GM04504 (cell line): ENCODE results near the gene MASP2.
A peak's percentile ranks its signal among the peaks of the same experiment; 100 is the strongest.
"Not testable (repeated sequence)": the region's sequence is repeated elsewhere in the genome, so short reads cannot be mapped to it uniquely, and the experiment has no call there.

Experiments
- DNase-seq: peaks from one replicate; pipeline ENCODE4 v3.0.0-alpha.2; 2012; ENCODE audit warnings: low read depth

Gene MASP2

GRCh38 chr1:11039351-11040104, 7.5 kb downstream of the MASP2 start:
- no peak for DNase-seq

- peak; percentile 64 for DNase-seq
Measured at GRCh38 chr1:11037740-11038182, 9.3 kb downstream of the MASP2 start.

GRCh38 chr1:11037019-11037739, 9.9 kb downstream of the MASP2 start:
- not testable (repeated sequence) for DNase-seq

GRCh38 chr1:11031624-11032262, 15.3 kb downstream of the MASP2 start:
- DNase-seq, result no peak

- DNase-seq, result no peak
Measured at GRCh38 chr1:11030865-11031264, 16.2 kb downstream of the MASP2 start.

- no peak for DNase-seq
Measured at GRCh38 chr1:11028018-11028417, 19.0 kb downstream of the MASP2 start.

GRCh38 chr1:11027316-11027715, 19.7 kb downstream of the MASP2 start:
- no peak for DNase-seq

GRCh38 chr1:11026903-11027302, 20.1 kb downstream of the MASP2 start:
- no peak for DNase-seq

GRCh38 chr1:11026052-11026451, 21.0 kb downstream of the MASP2 start:
- DNase-seq, result no peak

GRCh38 chr1:11025618-11026017, 21.4 kb downstream of the MASP2 start:
- no peak for DNase-seq

- no peak for DNase-seq
Measured at GRCh38 chr1:11024874-11025203, 22.2 kb downstream of the MASP2 start.

GRCh38 chr1:11024154-11024873, 22.7 kb downstream of the MASP2 start:
- DNase-seq, result no peak

- DNase-seq, result no peak
Measured at GRCh38 chr1:11023201-11023600, 23.8 kb downstream of the MASP2 start.

GRCh38 chr1:11019971-11020370, 27.1 kb downstream of the MASP2 start:
- DNase-seq, result no peak

GRCh38 chr1:11019358-11019757, 27.7 kb downstream of the MASP2 start:
- not testable (repeated sequence) for DNase-seq

- DNase-seq, result peak; percentile 2
Measured at GRCh38 chr1:11013160-11013531, 33.9 kb downstream of the MASP2 start.

- peak; percentile 84 for DNase-seq
Measured at GRCh38 chr1:11012260-11013159, 34.5 kb downstream of the MASP2 start, which contains the start of gene TARDBP. TARDBP (plus strand) TSS chr1:11012654; CDS start chr1:11013728, 1,074 bp downstream.

- no peak for DNase-seq
Measured at GRCh38 chr1:11000526-11000925, 46.5 kb downstream of the MASP2 start.

- DNase-seq, result no peak
Measured at GRCh38 chr1:10996100-10996499, 50.9 kb downstream of the MASP2 start.

GRCh38 chr1:10992864-10993263, 54.2 kb downstream of the MASP2 start:
- DNase-seq, result no peak

GRCh38 chr1:10992004-10992403, 55.0 kb downstream of the MASP2 start:
- not testable (repeated sequence) for DNase-seq
